ENCODE results near the gene GSE1. TPM values are rescaled to one million over a fixed set of nuclear protein-coding genes. Genes with fewer than 3 reads are reported as not detected.

GSE1 gene
- total RNA-seq, 1 experiment from 2014 or later = 97.5 TPM

DNA sequence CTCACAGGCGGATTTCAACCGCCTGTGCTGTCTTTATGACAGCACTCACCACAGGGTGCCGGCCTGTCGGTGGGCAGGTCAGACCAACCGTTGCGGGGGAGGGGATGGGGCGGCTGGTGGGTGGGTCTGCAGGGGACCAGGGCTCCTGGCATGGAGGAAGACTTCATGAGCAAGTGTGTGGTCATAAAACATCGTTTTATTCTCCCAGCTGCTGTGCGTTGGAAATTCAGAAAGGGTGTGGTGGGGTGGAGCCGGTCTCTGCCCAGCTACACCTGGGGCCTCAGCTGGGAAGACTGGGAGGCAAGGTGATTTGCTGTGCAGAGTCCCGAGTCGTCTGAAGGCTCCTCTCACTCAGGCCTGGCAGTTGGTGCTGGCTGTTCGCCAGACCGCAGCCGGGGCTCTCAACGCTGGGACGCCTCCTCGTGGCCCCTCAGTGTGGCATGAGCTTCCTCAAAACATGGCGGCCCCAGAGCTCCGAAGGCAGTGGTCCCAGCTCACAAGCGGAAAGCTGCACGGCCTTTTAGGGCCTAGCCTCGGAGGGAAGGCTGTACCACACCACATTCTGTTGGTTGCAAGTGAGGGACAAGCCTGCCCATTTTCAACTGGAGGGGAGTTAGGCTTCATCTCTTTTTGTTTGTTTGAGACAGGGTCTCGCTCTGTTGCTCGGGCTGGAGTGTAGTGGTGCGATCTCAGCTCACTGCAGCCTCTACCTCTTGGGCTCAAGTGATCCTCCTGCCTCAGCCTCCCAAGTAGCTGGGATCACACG lies 45.8 kb upstream of the GSE1 start:
- ChIA-PET POLR2A (no interaction called here), CTCF (no interaction called here)
- no peak overlapping the region for H3K4me3 ChIP-seq (ENCODE audit: low read depth in 2 of 2, low read length in 2 of 2)
- TF ChIP-seq SIN3A (IDR thresholded peaks at IDR 0.05; ENCODE audit: borderline replicate concordance, insufficient read depth, low read depth, low read length) = no peak
- no peak for TF ChIP-seq TCF7L2 (IDR thresholded peaks at IDR 0.05; ENCODE audit: low read depth, low read length)
- no peak for TF ChIP-seq CTCF (IDR thresholded peaks at IDR 0.05)
- TF ChIP-seq, protein P1, sequence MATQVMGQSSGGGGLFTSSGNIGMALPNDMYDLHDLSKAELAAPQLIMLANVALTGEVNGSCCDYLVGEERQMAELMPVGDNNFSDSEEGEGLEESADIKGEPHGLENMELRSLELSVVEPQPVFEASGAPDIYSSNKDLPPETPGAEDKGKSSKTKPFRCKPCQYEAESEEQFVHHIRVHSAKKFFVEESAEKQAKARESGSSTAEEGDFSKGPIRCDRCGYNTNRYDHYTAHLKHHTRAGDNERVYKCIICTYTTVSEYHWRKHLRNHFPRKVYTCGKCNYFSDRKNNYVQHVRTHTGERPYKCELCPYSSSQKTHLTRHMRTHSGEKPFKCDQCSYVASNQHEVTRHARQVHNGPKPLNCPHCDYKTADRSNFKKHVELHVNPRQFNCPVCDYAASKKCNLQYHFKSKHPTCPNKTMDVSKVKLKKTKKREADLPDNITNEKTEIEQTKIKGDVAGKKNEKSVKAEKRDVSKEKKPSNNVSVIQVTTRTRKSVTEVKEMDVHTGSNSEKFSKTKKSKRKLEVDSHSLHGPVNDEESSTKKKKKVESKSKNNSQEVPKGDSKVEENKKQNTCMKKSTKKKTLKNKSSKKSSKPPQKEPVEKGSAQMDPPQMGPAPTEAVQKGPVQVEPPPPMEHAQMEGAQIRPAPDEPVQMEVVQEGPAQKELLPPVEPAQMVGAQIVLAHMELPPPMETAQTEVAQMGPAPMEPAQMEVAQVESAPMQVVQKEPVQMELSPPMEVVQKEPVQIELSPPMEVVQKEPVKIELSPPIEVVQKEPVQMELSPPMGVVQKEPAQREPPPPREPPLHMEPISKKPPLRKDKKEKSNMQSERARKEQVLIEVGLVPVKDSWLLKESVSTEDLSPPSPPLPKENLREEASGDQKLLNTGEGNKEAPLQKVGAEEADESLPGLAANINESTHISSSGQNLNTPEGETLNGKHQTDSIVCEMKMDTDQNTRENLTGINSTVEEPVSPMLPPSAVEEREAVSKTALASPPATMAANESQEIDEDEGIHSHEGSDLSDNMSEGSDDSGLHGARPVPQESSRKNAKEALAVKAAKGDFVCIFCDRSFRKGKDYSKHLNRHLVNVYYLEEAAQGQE (IDR thresholded peaks at IDR 0.05; ENCODE audit: insufficient read depth in 1 of 2, low read depth in 2 of 2, low read length in 1 of 2) = no peak
- TF ChIP-seq POLR2AphosphoS5 (IDR thresholded peaks at IDR 0.05; ENCODE audit: low read depth, low read length) = no peak
- intact Hi-C loops (cut with micrococcal nuclease; ENCODE audit: unreplicated experiment) (no loop called here), in situ Hi-C loops (cut with HindIII; ENCODE audit: low pct_unique_long_range_greater_than_20kb, low sequenced_read_pairs) (no loop called here)
- no peaks in the 10 kb centered on the region for H3K9me3 ChIP-seq (ENCODE audit: control insufficient read depth, insufficient read depth, low read depth, low read length)
- peak overlapping the region; percentile 91 for H3K27ac ChIP-seq (ENCODE audit: low read length)
- DNase-seq (ENCODE audit: low read depth, low spot score) (no peak), ATAC-seq (no peak)
- peaks cover 91% of the 10 kb centered on the region for H3K4me1 ChIP-seq (ENCODE audit: control insufficient read depth, insufficient read depth, low read length)
- no TSS peak for BruUV-seq (replicated peaks)
- no peaks in the 10 kb centered on the region for H3K36me3 ChIP-seq (ENCODE audit: control insufficient read depth, insufficient read depth, low read length)
- no peaks in the 10 kb centered on the region for H3K27me3 ChIP-seq (ENCODE audit: control insufficient read depth, insufficient read depth, low read length)

- Histone ChIP-seq H3K27me3 (ENCODE audit: control insufficient read depth, insufficient read depth, low read length) (no peaks in the 10 kb centered on the region), H3K4me1 (ENCODE audit: control insufficient read depth, insufficient read depth, low read length) (peaks cover 89% of the 10 kb centered on the region), H3K36me3 (ENCODE audit: control insufficient read depth, insufficient read depth, low read length) (no peaks in the 10 kb centered on the region), H3K9me3 (ENCODE audit: control insufficient read depth, insufficient read depth, low read depth, low read length) (no peaks in the 10 kb centered on the region), H3K4me3 (ENCODE audit: low read depth in 2 of 2, low read length in 2 of 2) (no peak overlapping the region), H3K27ac (ENCODE audit: low read length) (peak overlapping the region; percentile 91)
- intact Hi-C loops (cut with micrococcal nuclease; ENCODE audit: unreplicated experiment) = no loop called here
- in situ Hi-C loops (cut with HindIII; ENCODE audit: low pct_unique_long_range_greater_than_20kb, low sequenced_read_pairs) = no loop called here
- POLR2A ChIA-PET = no interaction called here
- no TSS peak for BruUV-seq (replicated peaks)
- DNase-seq (ENCODE audit: low read depth, low spot score) (no peak), ATAC-seq (no peak)
- TF ChIP-seq TCF7L2 (IDR thresholded peaks at IDR 0.05; ENCODE audit: low read depth, low read length) (no peak), POLR2AphosphoS5 (IDR thresholded peaks at IDR 0.05; ENCODE audit: low read depth, low read length) (no peak), CTCF (IDR thresholded peaks at IDR 0.05) (no peak), SIN3A (IDR thresholded peaks at IDR 0.05; ENCODE audit: borderline replicate concordance, insufficient read depth, low read depth, low read length) (no peak)
- TF ChIP-seq, protein P1 (IDR thresholded peaks at IDR 0.05; ENCODE audit: insufficient read depth in 1 of 2, low read depth in 2 of 2, low read length in 1 of 2) = no peak
- CTCF ChIA-PET = no interaction called here
Measured at GRCh38 chr16:85567935-85568334, 45.2 kb upstream of the GSE1 start.
